HepG2 (cell line): ENCODE measurements around the gene NOXO1. TPM values are rescaled to one million over a fixed set of nuclear protein-coding genes. Genes with fewer than 3 reads are reported as not detected.
A peak's percentile ranks its signal among the peaks of the same experiment; 100 is the strongest.

ENCODE experiments used
- ATAC-seq: fragments of 200-7000 bp; cut with Tn5 transposase; 3 replicates; pipeline ENCODE4 v1.9.1; 2020; ENCODE audit warnings: mild to moderate bottlenecking, moderate library complexity
- BruUV-seq: library from RNA; stranded (reverse); fragments of 400-500 nt; replicated peaks from 2 replicates; lab custom pipeline; 2021; lab: Mats Ljungman, UMichigan
- CTCF ChIA-PET: fragments of 300-600 bp; formaldehyde crosslinking; extraction: SDS; loops from one replicate; lab custom pipeline; 2021; ENCODE audit warnings: low total read pairs, inconsistent platforms, low intra/inter-chr PET ratio; lab: Yijun Ruan, JAX
- POLR2A ChIA-PET: fragments of 350-600 bp; sonication (Branson Sonifier 250); formaldehyde crosslinking; loops from one replicate; lab custom pipeline; 2020; ENCODE audit warnings: antibody characterized with exemption, inconsistent platforms; lab: Yijun Ruan, JAX
- DNase-seq: peaks from one replicate; pipeline ENCODE4 v3.0.0-alpha.2; 2015; ENCODE audit warnings: low spot score
- FAIRE-seq: peaks from 3 replicates; lab custom pipeline; 2011; peaks lifted over from hg19 to GRCh38; lab: Jason Lieb, UNC
- H2AFZ ChIP-seq: one replicate; pipeline ENCODE4 v1.6.1; 2011; ENCODE audit warnings: low read length, inconsistent platforms
- H3K27ac ChIP-seq: fragments of 300-600 bp; 3 replicates; pipeline ENCODE4 v1.8.0; 2011; ENCODE audit warnings: mixed run types, mild to moderate bottlenecking, mixed read lengths, low read length, inconsistent platforms; ENCODE audit not compliant: insufficient read depth; ENCODE audit errors: extremely low read length
- H3K27me3 ChIP-seq, 2 experiments: fragments of 200-600 bp in 1 of 2; 2 replicates in 1 of 2; 3 replicates in 1 of 2; pipeline versions ENCODE4 v1.6.0 to v1.8.0; 2011; ENCODE audit warnings: low read length in 2 of 2, mild to moderate bottlenecking in 2 of 2, moderate library complexity in 2 of 2, inconsistent platforms in 1 of 2; ENCODE audit not compliant: insufficient read depth in 2 of 2, control insufficient read depth in 1 of 2
- H3K36me3 ChIP-seq, 2 experiments: fragments of 200-600 bp in 1 of 2; replicated peaks in 1 of 2; 2 replicates in 1 of 2; 3 replicates in 1 of 2; pipeline versions ENCODE4 v1.5.1 to v1.8.0; 2011; ENCODE audit warnings: low read length in 2 of 2, inconsistent platforms in 1 of 2; ENCODE audit not compliant: insufficient read depth in 2 of 2, control insufficient read depth in 1 of 2
- H3K4me1 ChIP-seq: 2 replicates; pipeline ENCODE4 v1.5.1; 2012; ENCODE audit warnings: low read length, inconsistent platforms; ENCODE audit not compliant: insufficient read depth
- H3K4me2 ChIP-seq: 2 replicates; pipeline ENCODE4 v1.6.0; 2011; ENCODE audit warnings: low read depth, low read length, inconsistent platforms
- H3K4me3 ChIP-seq, 3 experiments: fragments of 200-600 bp in 1 of 3; sonication (generic), shearing (Covaris generic) in 1 of 3; replicated peaks in 1 of 3; 2 replicates each; pipeline ENCODE4 v1.5.1; 2011 to 2016; ENCODE audit warnings: low read length in 3 of 3, inconsistent platforms in 2 of 3, low read depth in 2 of 3, mild to moderate bottlenecking in 2 of 3, control low read depth in 1 of 3, mixed read lengths in 1 of 3; ENCODE audit not compliant: insufficient read depth in 1 of 3
- H3K79me2 ChIP-seq: one replicate; pipeline ENCODE4 v1.6.1; 2011; ENCODE audit warnings: low read length, inconsistent platforms; ENCODE audit not compliant: insufficient read depth
- H3K9ac ChIP-seq: 2 replicates; pipeline ENCODE4 v1.6.0; 2011; ENCODE audit warnings: mild to moderate bottlenecking, low read depth, low read length, inconsistent platforms; ENCODE audit not compliant: insufficient read depth
- H3K9me3 ChIP-seq: 2 replicates; pipeline ENCODE4 v1.5.1; 2012; ENCODE audit warnings: mild to moderate bottlenecking, low read length
- H4K20me1 ChIP-seq: 2 replicates; pipeline ENCODE4 v1.6.0; 2011; ENCODE audit warnings: inconsistent platforms, mild to moderate bottlenecking, low read length, moderate library complexity; ENCODE audit not compliant: insufficient read depth
- AGO2 ChIP-seq: fragments of 200-400 bp; formaldehyde crosslinking; optimal IDR thresholded peaks from 2 replicates; pipeline ENCODE3; 2017; ENCODE audit warnings: mild to moderate bottlenecking, low read depth, low read length, moderate library complexity
- KLF9 ChIP-seq: IDR thresholded peaks from 2 replicates; pipeline ENCODE4 v1.6.1; 2016; ENCODE audit warnings: low read depth
- PCBP2 ChIP-seq: fragments of 200-400 bp; formaldehyde crosslinking; optimal IDR thresholded peaks from 2 replicates; pipeline ENCODE3; 2018; ENCODE audit warnings: low read length, low read depth; ENCODE audit not compliant: poor library complexity, severe bottlenecking
- RBFOX2 ChIP-seq: fragments of 200-400 bp; formaldehyde crosslinking; IDR thresholded peaks from 2 replicates; pipeline ENCODE4 v1.6.1; 2017; ENCODE audit warnings: low read depth, mild to moderate bottlenecking, low read length
- SRF ChIP-seq: IDR thresholded peaks from 2 replicates; pipeline ENCODE4 v1.6.1; 2011; ENCODE audit warnings: mild to moderate bottlenecking, low read depth, low read length, moderate library complexity
- ZBTB38 ChIP-seq: sonication (generic); formaldehyde crosslinking; IDR thresholded peaks from 2 replicates; pipeline ENCODE4 v1.5.1; 2020; ENCODE audit warnings: mild to moderate bottlenecking, missing genetic modification reagents
- ZFP36L1 ChIP-seq: sonication (generic); formaldehyde crosslinking; IDR thresholded peaks from 2 replicates; pipeline ENCODE4 v1.8.0; 2022; ENCODE audit warnings: mild to moderate bottlenecking, missing genetic modification reagents, moderate library complexity
- ZNF430 ChIP-seq: sonication (generic); formaldehyde crosslinking; IDR thresholded peaks from 2 replicates; pipeline ENCODE4 v1.9.0; 2021; ENCODE audit warnings: mild to moderate bottlenecking, missing genetic modification reagents
- ZNF512 ChIP-seq: sonication (generic); formaldehyde crosslinking; IDR thresholded peaks from 2 replicates; pipeline ENCODE4 v1.4.0; 2020; ENCODE audit warnings: mild to moderate bottlenecking, missing genetic modification reagents
- WGBS: methylation state at CpG from one replicate; pipeline ENCODE4 v1.1.6; 2017; ENCODE audit warnings: low lambda C conversion rate; 5-methylcytosine and 5-hydroxymethylcytosine counted together
- in situ Hi-C: cut with HindIII; loops from 2 replicates; pipeline ENCODE4 v1.10.0; 2017; ENCODE audit warnings: low pct_unique_long_range_greater_than_20kb; ENCODE audit not compliant: extremely low pct_ligation_motif_present
- intact Hi-C: fragments of 100-400 bp; cut with micrococcal nuclease; formaldehyde crosslinking; loops from one replicate; pipeline ENCODE4 v1.10.0; 2022; ENCODE audit not compliant: unreplicated experiment
- polyA plus RNA-seq, 8 experiments: library from polyadenylated mRNA; depleted of rRNA in 3 of 8; stranded (reverse) in 7 of 8; unstranded in 1 of 8; fragments of >200 nt; fragmentation: Illumina TruSeq in 4 of 8; extraction: Trizol in 4 of 8; gene quantifications; 2 replicates each; pipeline versions ENCODE4 v1.2.1 to v1.2.3, GENCODE V29; 2011 to 2016; ENCODE audit warnings: low read depth in 4 of 8, missing spikeins in 1 of 8, mixed read lengths in 1 of 8; ENCODE audit not compliant: insufficient read depth in 1 of 8
- total RNA-seq, 5 experiments: library from RNA; depleted of rRNA; stranded (reverse); fragments of >200 nt; fragmentation: Illumina TruSeq; extraction: Trizol; gene quantifications; 2 replicates each; pipeline ENCODE4 v1.2.3, GENCODE V29; 2016; ENCODE audit warnings: low read depth in 1 of 5

NOXO1 gene
- total and polyA plus RNA-seq, 2 of the 13 experiments (the other 11 are each of a cell fraction or from before 2014, with no cell fraction given): 0.69 to 1.4 TPM

DNA sequence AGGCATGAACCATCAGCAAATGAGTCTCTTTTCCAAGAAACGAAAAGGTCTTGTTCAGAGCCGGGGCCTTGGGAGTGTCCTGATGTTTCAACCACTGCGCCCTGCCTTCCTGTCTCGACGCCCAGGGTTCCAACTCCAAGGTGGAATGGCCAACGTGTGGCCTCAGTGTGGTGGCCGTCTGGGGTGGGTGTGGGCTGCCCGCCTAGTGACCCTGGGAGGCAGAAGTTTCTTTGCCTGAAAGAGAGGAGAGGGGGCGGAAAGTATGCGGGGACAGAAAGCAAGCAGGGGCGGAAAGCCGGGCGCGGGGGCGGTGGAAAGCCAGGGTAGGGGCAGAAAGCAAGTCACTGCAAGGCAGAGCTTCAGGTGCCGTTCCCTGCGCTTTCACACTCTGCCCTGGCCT is 42.4 kb downstream of the NOXO1 start:
- H3K9me3 ChIP-seq: no peaks in the 10 kb centered on the region
- DNase-seq (no peak), FAIRE-seq (no peak), ATAC-seq (no peak)
- peaks cover 7 to 24% of the 10 kb centered on the region in 2 experiments; a peak in 3 of 5 replicates for H3K36me3 ChIP-seq
- WGBS: 94% methylated on average over 17 of the region's 17 CpGs
- H3K79me2 ChIP-seq: peaks cover 26% of the 10 kb centered on the region
- no peak overlapping the region for H2AFZ ChIP-seq
- no peak overlapping the region for H3K4me3 ChIP-seq
- BruUV-seq: no TSS peak
- CTCF ChIA-PET: no interaction called here
- H3K27ac ChIP-seq: peak overlapping the region; percentile 96
- POLR2A ChIA-PET: interaction anchor here (3.1 to 5.8 kb wide), 2 partner anchors 13 to 26 kb away, joined by 26 to 131 read pairs; partner anchors contain the start of genes RNF151 and RPS2
- intact Hi-C loops: no loop called here
- TF ChIP-seq KLF9 (CRISPR knock-in tag): no peak
- TF ChIP-seq PCBP2: no peak
- no peak for TF ChIP-seq ZNF512
- no peak for TF ChIP-seq ZFP36L1 (CRISPR knock-in tag)
- no peak for TF ChIP-seq ZNF430
- TF ChIP-seq ZBTB38 (CRISPR knock-in tag): 0 out of 2 replicates have a peak, but pooled peaks have one; percentile 12
- peak; percentile 27 for TF ChIP-seq AGO2
- TF ChIP-seq SRF: no peak
- TF ChIP-seq RBFOX2: 0 out of 2 replicates have a peak, but pooled peaks have one; percentile 21
- H3K9ac ChIP-seq: no peak overlapping the region
- no peaks in the 10 kb centered on the region for H3K27me3 ChIP-seq
- no peaks in the 10 kb centered on the region; the same call in 1 of the 2 replicates for H4K20me1 ChIP-seq
- no peak overlapping the region for H3K4me2 ChIP-seq
- peaks cover 76% of the 10 kb centered on the region for H3K4me1 ChIP-seq
- in situ Hi-C loops: no loop called here
